Measurements from ENCODE around the gene GABRP.
A peak's percentile ranks its signal among the peaks of the same experiment; 100 is the strongest.

DNA sequence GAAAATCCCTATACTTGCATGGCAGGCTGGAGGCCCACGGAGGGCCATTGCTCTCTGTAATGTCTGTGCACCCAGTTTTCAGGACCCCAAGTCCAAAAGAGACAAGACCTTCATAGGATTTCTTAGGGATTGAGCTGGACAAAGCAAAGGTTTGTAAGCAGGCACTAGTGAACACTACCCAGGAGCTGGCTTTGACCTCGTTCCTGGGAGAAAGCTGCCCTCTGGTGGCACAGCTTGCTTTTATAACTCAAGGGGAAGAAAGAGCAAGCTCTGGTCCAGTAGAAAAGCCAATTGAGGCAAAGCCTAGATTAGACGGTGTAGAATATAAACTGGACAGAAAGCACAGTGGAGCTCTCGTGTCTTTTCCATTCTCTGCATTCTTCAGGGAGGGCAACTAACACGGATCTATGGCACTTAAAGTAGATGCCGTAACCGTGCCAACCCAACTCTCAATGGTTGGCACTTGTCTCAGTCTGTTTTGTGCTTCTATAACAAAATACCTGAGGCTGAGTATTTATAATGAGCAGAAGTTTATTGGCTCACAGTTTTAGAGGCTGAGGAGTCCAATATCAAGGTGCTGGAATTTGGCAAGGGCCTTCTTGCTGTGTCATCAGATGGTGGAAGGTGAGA, 7.9 kb downstream of the GABRP start:
- TF ChIP-seq, protein P1, sequence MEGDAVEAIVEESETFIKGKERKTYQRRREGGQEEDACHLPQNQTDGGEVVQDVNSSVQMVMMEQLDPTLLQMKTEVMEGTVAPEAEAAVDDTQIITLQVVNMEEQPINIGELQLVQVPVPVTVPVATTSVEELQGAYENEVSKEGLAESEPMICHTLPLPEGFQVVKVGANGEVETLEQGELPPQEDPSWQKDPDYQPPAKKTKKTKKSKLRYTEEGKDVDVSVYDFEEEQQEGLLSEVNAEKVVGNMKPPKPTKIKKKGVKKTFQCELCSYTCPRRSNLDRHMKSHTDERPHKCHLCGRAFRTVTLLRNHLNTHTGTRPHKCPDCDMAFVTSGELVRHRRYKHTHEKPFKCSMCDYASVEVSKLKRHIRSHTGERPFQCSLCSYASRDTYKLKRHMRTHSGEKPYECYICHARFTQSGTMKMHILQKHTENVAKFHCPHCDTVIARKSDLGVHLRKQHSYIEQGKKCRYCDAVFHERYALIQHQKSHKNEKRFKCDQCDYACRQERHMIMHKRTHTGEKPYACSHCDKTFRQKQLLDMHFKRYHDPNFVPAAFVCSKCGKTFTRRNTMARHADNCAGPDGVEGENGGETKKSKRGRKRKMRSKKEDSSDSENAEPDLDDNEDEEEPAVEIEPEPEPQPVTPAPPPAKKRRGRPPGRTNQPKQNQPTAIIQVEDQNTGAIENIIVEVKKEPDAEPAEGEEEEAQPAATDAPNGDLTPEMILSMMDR (IDR thresholded peaks at IDR 0.05): peak; percentile 63
- TF ChIP-seq, protein P2, sequence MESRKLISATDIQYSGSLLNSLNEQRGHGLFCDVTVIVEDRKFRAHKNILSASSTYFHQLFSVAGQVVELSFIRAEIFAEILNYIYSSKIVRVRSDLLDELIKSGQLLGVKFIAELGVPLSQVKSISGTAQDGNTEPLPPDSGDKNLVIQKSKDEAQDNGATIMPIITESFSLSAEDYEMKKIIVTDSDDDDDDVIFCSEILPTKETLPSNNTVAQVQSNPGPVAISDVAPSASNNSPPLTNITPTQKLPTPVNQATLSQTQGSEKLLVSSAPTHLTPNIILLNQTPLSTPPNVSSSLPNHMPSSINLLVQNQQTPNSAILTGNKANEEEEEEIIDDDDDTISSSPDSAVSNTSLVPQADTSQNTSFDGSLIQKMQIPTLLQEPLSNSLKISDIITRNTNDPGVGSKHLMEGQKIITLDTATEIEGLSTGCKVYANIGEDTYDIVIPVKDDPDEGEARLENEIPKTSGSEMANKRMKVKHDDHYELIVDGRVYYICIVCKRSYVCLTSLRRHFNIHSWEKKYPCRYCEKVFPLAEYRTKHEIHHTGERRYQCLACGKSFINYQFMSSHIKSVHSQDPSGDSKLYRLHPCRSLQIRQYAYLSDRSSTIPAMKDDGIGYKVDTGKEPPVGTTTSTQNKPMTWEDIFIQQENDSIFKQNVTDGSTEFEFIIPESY (IDR thresholded peaks at IDR 0.05; ENCODE audit: borderline replicate concordance, low read depth): no peak
- no peak for TF ChIP-seq POLR2AphosphoS5 (IDR thresholded peaks at IDR 0.05; ENCODE audit: low read depth, low read length)
- TF ChIP-seq, protein P3, sequence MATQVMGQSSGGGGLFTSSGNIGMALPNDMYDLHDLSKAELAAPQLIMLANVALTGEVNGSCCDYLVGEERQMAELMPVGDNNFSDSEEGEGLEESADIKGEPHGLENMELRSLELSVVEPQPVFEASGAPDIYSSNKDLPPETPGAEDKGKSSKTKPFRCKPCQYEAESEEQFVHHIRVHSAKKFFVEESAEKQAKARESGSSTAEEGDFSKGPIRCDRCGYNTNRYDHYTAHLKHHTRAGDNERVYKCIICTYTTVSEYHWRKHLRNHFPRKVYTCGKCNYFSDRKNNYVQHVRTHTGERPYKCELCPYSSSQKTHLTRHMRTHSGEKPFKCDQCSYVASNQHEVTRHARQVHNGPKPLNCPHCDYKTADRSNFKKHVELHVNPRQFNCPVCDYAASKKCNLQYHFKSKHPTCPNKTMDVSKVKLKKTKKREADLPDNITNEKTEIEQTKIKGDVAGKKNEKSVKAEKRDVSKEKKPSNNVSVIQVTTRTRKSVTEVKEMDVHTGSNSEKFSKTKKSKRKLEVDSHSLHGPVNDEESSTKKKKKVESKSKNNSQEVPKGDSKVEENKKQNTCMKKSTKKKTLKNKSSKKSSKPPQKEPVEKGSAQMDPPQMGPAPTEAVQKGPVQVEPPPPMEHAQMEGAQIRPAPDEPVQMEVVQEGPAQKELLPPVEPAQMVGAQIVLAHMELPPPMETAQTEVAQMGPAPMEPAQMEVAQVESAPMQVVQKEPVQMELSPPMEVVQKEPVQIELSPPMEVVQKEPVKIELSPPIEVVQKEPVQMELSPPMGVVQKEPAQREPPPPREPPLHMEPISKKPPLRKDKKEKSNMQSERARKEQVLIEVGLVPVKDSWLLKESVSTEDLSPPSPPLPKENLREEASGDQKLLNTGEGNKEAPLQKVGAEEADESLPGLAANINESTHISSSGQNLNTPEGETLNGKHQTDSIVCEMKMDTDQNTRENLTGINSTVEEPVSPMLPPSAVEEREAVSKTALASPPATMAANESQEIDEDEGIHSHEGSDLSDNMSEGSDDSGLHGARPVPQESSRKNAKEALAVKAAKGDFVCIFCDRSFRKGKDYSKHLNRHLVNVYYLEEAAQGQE (IDR thresholded peaks at IDR 0.05; ENCODE audit: low read depth, low read length): no peak
- TF ChIP-seq SIN3A (IDR thresholded peaks at IDR 0.05; ENCODE audit: borderline replicate concordance, low read depth, low read length): no peak
- no peak for TF ChIP-seq RCOR1 (IDR thresholded peaks at IDR 0.05; ENCODE audit: low read length)
- TF ChIP-seq, protein P4, sequence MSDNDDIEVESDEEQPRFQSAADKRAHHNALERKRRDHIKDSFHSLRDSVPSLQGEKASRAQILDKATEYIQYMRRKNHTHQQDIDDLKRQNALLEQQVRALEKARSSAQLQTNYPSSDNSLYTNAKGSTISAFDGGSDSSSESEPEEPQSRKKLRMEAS (IDR thresholded peaks at IDR 0.05; ENCODE audit: low read depth): no peak
- no peak for TF ChIP-seq TAF1 (IDR thresholded peaks at IDR 0.05; ENCODE audit: borderline replicate concordance, low read depth, low read length)
- peak; percentile 98 for TF ChIP-seq SMC3 (IDR thresholded peaks at IDR 0.05; ENCODE audit: low read depth, low read length)

Measured in SK-N-SH (cell line).